ENCODE measurements around the gene OR5K3.

OR5K3 gene

GRCh38 chr3:98406034-98406433 lies 15.6 kb downstream of the OR5K3 start:
- TF ChIP-seq CTCF (IDR thresholded peaks at IDR 0.05; ENCODE audit: low read depth, low read length, missing control alignments) = no peak
- H3K4me3 ChIP-seq (ENCODE audit: low read depth, low read length) = no peak overlapping the region
- DNase-seq (ENCODE audit: low read depth) = no peak

- no peak for DNase-seq (ENCODE audit: low read depth)
- TF ChIP-seq CTCF (IDR thresholded peaks at IDR 0.05; ENCODE audit: low read depth, low read length, missing control alignments) = no peak
- H3K4me3 ChIP-seq (ENCODE audit: low read depth, low read length) = no peak overlapping the region
These were observed 42.1 kb downstream of the OR5K3 start for GRCh38 chr3:98432575-98432974.

GRCh38 chr3:98433764-98434163 lies 43.3 kb downstream of the OR5K3 start:
- H3K4me3 ChIP-seq (ENCODE audit: low read depth, low read length) = no peak overlapping the region
- no peak for TF ChIP-seq CTCF (IDR thresholded peaks at IDR 0.05; ENCODE audit: low read depth, low read length, missing control alignments)
- no peak for DNase-seq (ENCODE audit: low read depth)

- TF ChIP-seq CTCF (IDR thresholded peaks at IDR 0.05; ENCODE audit: low read depth, low read length, missing control alignments) = no peak
- no peak overlapping the region for H3K4me3 ChIP-seq (ENCODE audit: low read depth, low read length)
- no peak for DNase-seq (ENCODE audit: low read depth)
These were observed 43.9 kb downstream of the OR5K3 start for GRCh38 chr3:98434412-98434811.

GRCh38 chr3:98440283-98440682 lies 49.8 kb downstream of the OR5K3 start:
- no peak overlapping the region for H3K4me3 ChIP-seq (ENCODE audit: low read depth, low read length)
- no peak for DNase-seq (ENCODE audit: low read depth)
- no peak for TF ChIP-seq CTCF (IDR thresholded peaks at IDR 0.05; ENCODE audit: low read depth, low read length, missing control alignments)
